CD4-positive, alpha-beta T cell treated with Interleukin-17A for 4 hours (primary cell): Measurements from ENCODE around the gene MYH14.

ENCODE experiments used
- DNase-seq: peaks from one replicate; pipeline ENCODE4 v3.0.0-alpha.2; 2020; ENCODE audit warnings: mixed read lengths

Gene MYH14

GRCh38 chr19:50300051-50300450 is 96.6 kb downstream of the MYH14 start:
- DNase-seq: no peak

GRCh38 chr19:50300814-50301606 is 97.6 kb downstream of the MYH14 start:
- DNase-seq: no peak

- no peak for DNase-seq
Observed at GRCh38 chr19:50301607-50301971, 98.2 kb downstream of the MYH14 start.

GRCh38 chr19:50303558-50303957 is 100.1 kb downstream of the MYH14 start:
- DNase-seq: no peak

- DNase-seq: no peak
Observed at GRCh38 chr19:50308991-50309390, 105.6 kb downstream of the MYH14 start.

- DNase-seq: no peak
Observed at GRCh38 chr19:50309396-50310125, 106.1 kb downstream of the MYH14 start.

GRCh38 chr19:50310759-50311465 is 107.5 kb downstream of the MYH14 start:
- DNase-seq: no peak

- no peak for DNase-seq
Observed at GRCh38 chr19:50311723-50312635, 108.6 kb downstream of the MYH14 start.

GRCh38 chr19:50312967-50313811 is 109.8 kb downstream of the MYH14 start:
- no peak for DNase-seq

GRCh38 chr19:50313812-50314536 is 110.6 kb downstream of the MYH14 start:
- no peak for DNase-seq

- no peak for DNase-seq
Observed at GRCh38 chr19:50314724-50315708, 111.6 kb downstream of the MYH14 start.

- DNase-seq: no peak
Observed at GRCh38 chr19:50315773-50316448, 112.5 kb downstream of the MYH14 start.

- DNase-seq: no peak
Observed at GRCh38 chr19:50317115-50317514, 113.7 kb downstream of the MYH14 start.

- no peak for DNase-seq
Observed at GRCh38 chr19:50318438-50318837, 115.0 kb downstream of the MYH14 start.

- no peak for DNase-seq
Observed at GRCh38 chr19:50319156-50319555, 115.7 kb downstream of the MYH14 start.

- DNase-seq: no peak
Observed at GRCh38 chr19:50320051-50320450, 116.6 kb downstream of the MYH14 start.

- DNase-seq: no peak
Observed at GRCh38 chr19:50320596-50320995, 117.2 kb downstream of the MYH14 start.

GRCh38 chr19:50321831-50322230 is 118.4 kb downstream of the MYH14 start:
- no peak for DNase-seq

- DNase-seq: no peak
Observed at GRCh38 chr19:50322234-50322633, 118.8 kb downstream of the MYH14 start.
